ENCODE results near the gene MARVELD3.
A peak's percentile ranks its signal among the peaks of the same experiment; 100 is the strongest.
"Not testable (repeated sequence)": the region's sequence is repeated elsewhere in the genome, so short reads cannot be mapped to it uniquely, and the experiment has no call there.

Gene MARVELD3, protein sequence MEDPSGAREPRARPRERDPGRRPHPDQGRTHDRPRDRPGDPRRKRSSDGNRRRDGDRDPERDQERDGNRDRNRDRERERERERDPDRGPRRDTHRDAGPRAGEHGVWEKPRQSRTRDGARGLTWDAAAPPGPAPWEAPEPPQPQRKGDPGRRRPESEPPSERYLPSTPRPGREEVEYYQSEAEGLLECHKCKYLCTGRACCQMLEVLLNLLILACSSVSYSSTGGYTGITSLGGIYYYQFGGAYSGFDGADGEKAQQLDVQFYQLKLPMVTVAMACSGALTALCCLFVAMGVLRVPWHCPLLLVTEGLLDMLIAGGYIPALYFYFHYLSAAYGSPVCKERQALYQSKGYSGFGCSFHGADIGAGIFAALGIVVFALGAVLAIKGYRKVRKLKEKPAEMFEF

DNA sequence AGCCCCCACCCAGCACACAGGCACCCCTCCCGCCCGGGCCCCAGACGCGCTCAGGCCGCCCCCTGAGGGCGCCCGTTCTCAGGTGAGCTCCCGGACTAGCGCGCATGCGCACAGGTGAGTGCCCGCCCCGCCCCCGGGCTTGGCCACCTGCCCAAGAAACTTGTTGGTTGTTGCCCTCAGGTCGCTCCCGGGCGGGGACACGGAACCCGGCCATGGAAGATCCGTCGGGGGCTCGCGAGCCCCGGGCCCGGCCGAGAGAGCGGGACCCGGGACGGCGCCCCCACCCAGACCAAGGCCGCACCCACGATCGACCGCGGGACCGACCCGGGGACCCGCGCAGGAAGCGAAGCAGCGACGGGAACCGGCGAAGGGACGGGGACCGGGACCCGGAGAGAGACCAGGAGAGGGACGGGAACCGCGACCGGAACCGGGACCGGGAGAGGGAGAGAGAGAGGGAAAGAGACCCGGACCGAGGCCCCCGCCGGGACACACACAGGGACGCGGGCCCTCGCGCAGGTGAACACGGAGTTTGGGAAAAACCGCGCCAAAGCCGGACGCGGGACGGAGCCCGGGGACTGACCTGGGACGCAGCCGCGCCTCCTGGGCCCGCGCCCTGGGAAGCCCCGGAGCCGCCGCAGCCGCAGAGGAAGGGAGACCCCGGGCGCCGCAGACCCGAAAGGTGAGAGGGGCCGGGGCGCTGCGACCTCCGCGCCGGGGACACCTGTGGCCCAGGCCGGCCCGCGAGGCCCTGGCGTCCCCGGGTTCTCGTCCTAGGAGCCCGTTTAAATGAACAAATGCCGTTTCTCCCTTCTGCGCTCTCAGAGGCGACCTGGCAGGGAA is at the start of gene MARVELD3:
Gene MARVELD3, plus strand, starts transcription at position 167 of the 840 bp plus-strand sequence. Its CDS starts 46 bp downstream, at position 213.
- DNase-seq (ENCODE audit: low read depth) = no peak

DNA sequence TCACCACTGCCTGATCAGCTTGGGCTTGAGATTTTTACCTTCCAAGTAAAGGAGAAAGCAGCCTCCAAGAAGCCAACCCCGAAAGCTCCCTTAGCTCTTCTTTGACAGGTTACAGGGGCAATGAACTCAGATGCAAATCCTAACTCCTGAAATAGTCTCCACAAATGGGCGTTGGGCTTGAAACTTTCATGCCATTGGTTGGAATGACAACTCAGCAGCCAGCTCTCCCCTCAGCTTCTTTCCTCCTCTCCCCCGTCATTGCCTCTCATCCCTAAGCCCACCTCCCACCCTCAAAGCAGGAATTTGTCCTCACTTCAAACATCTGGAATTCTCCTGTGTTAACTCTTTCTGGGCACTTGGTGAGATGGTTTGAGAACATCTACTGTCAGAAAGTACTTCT is 49.0 kb upstream of the MARVELD3 start, which contains the start of gene TAT:
Gene TAT, minus strand, starts transcription at position 122 of the 400 bp plus-strand sequence. CDS start 677 bp downstream, outside the sequence.
- DNase-seq (ENCODE audit: low read depth) = no peak

DNA sequence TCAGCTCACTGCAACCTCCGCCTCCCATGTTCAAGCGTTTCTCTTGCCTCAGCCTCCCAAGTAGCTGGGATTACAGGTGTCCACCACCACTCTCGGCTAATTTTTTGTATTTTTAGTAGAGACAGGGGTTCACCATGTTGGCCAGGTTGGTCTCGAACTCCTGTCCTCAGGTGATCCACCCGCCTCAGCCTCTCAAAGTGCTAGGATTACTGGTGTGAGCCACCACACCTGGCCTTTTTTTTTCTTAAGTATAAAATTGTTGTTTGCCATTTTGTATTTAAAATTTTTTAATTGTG is 43.5 kb upstream of the MARVELD3 start:
- not testable (repeated sequence) for DNase-seq (ENCODE audit: low read depth)

DNA sequence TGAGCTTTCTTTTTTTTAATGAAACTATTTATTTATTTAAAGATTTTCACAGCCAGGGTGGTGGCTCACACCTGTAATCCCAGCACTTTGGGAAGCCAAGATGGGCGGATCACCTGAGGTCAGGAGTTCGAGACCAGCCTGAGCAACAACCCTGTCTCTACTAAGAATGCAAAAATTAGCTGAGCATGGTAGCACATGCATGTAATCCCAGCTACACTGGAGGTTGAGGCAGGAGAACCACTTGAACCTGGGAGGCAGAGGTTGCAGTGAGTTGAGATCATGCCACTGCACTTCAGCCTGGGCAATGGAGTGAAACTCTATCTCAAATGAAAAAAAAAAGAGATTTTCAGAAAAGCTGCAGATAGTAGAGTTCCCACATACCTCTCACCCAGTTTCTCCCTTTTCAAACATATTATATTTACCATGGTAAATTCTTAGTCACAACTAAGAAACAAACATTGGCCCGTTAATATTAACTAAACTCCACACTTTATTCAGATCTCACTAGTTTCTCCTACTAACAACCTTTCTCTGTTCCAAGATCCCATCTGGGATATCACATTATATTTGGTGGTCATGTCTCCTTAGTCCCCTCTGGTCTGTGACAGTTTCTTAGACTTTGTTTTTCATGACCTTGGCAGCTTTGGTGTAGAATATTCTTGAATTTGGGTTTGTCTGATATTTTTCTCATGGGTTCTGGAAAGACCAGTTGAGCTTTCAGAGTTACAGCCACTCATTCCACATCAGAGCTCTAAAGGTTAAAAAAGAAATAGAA is 41.3 kb upstream of the MARVELD3 start:
- DNase-seq (ENCODE audit: low read depth) = no peak

DNA sequence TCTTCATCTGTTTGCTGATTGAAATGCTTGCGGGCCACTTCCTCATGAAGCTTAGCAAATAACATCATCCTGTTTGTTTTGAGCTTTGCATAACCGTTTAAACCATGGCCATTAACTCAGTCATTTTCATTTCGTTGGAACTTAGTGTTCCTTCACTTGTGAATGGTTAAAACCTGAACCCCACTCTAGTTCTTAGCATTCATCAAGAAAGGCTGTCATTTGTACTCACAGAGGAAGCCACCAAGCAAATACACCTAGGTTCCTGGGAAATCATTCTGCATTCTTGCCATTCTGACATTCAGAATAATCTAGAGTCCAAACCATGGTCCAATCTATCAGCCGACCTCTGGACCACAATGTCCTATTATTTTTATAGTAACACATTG is 40.7 kb upstream of the MARVELD3 start:
- DNase-seq (ENCODE audit: low read depth) = no peak

DNA sequence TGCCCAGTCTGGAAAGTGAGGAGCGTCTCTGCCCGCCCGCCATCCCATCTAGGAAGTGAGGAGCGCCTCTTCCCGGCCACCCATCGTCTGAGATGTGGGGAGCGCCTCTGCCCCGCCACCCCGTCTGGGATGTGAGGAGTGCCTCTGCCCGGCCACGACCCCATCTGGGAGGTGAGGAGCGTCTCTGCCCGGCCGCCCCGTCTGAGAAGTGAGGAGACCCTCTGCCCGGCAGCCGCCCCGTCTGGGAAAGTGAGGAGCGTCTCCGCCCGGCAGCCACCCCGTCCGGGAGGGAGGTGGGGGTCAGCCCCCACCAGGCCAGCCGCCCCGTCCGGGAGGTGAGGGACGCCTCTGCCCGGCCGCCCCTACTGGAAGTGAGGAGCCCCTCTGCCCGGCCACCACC is 36.6 kb upstream of the MARVELD3 start:
- DNase-seq (ENCODE audit: low read depth) = not testable (repeated sequence)

DNA sequence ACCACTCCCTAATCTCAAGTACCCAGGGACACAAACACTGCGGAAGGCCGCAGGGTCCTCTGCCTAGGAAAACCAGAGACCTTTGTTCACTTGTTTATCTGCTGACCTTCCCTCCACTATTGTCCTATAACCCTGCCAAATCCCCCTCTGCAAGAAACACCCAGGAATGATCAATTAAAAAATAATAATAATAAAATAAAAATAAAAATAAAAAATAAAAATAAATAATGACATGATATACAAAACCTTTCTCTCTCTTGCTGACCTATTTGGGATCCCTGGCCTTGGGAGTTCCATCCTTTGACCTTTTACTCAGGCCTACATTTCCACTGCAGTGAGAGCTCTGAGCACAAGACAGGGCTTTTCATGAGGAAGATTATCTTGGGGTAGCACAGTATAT is 35.9 kb upstream of the MARVELD3 start:
- DNase-seq (ENCODE audit: low read depth) = not testable (repeated sequence)

DNA sequence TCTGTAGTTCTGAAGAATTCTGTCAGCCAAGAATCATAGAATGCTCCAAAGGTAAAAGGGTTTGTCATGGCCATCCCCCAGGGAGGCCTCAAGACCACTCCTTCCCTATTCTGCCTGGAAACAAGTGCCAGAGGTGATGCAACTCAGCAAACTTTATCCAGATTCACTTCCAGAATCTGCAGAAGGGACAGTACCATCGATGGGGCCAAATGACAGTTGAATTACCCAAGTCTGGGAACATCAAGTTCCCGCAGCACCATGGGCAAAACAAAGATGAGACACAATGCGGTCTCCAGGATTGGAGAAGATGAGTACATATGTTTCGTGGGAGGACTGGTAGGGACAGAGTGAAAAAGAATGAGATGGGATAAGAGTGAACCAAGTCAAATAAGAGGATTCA is 35.4 kb upstream of the MARVELD3 start:
- DNase-seq (ENCODE audit: low read depth) = no peak

DNA sequence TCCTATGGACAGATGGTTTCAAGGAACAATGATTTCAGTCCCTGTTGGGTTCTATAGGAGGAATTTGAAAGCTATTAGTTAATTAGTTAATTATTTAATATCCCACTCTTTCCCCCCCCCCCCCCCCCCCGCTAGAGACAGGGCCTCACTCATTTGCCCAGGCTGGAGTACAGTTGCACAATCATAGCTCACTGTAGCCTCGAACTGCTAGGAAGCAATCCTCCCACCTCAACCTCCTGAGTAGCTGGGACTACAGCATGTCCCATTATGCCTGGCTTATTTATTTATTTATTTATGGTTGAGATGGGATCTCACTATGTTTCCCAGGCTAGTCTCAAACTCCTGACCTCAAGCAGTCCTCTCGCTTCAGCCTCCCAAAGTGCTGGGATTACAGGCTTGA is 34.1 kb upstream of the MARVELD3 start:
- DNase-seq (ENCODE audit: low read depth) = no peak

DNA sequence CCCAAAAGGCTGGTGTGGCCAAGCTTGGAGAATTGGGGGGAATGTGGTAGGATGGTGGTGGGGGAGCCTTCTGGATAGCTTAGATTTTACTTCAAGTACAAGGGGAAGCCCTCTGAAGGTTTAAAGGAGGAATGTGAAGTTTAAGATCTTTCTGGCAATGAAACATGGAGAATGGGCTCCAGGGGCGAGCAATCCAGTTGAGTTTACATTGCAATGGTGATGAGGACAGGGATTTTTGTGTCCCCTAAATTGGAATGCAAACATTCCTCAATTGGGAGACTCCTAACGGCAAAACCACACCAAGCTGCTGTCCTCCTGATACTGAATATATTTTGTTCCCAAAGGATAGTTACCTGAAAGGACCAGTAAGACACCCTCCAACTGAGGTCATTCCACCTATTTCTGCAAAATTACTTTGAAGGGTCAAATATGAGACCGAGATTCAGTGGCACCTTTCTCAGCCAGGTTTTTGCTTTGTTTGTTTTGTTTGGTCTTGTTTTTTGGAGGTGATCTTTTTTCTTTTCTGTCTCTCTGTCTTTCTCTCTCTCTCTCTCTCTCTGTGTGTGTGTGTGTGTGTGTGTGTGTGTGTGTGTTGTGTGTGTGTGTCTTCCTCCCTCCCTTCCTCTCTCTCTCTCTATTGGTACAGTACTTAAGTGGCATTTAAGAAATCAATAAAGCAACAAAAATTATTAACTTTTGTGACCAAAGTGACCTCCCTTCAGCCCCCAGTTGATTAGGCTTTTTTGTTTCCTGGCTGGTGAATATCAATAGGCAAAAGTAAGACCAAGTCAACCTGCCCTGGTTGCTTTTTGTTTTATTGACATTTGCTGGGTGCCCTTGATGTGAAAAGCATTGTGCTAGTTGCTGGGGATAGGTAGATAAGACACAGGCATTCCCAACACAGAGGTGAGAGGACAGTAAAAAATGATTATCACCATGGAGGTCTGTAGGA is 32.7 kb upstream of the MARVELD3 start:
- no peak for DNase-seq (ENCODE audit: low read depth)

DNA sequence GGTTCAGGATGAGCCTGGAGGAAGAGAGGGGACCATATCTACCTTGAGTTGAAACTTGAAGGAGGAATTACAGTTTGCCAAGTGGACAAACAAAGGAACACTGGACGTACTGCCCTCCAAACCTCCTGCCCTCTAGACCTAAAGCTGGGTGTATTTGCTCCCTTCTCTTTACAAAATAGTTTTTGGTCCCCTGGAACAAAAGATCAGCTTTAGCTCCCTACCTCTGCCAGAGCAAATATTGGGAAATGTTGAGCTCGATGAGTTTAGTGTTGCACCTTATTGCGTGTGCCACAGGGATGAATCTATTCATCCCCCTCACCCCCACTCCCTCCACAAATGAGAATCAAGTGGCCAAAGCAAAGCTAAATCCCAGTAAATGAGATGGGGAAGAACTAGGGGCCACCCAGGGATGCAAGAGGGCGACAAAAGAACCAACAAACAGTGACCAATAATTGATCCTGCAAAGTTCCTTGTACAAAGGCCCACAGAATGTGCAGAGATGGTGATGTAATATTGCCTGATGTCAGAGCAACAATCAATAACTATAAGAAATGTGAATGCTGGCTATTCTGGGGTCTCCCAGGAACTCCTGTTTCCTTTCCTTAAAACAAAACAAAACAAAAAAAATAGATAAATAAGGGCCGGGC is 31.9 kb upstream of the MARVELD3 start:
- no peak for DNase-seq (ENCODE audit: low read depth)

DNA sequence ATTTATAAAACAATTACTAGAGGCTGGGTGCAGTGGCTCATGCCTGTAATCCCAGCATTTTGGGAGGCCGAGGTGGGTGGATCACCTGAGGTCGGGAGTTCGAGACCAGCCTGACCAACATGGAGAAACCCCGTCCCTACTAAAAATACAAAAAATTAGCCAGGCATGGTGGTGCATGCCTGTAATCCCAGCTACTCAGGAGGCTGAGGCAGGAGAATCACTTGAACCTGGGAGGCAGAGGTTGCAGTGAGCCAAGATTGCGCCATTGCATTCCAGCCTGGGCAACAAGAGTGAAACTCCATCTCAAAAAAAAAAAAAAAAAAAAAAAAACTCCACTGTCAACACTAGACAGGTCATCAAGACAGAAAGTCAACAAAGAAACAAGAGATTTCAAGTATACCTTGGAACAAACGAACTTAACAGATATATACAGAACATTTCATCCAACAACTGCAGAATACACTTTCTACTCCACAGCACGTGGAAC is 30.6 kb upstream of the MARVELD3 start:
- not testable (repeated sequence) for DNase-seq (ENCODE audit: low read depth)

DNA sequence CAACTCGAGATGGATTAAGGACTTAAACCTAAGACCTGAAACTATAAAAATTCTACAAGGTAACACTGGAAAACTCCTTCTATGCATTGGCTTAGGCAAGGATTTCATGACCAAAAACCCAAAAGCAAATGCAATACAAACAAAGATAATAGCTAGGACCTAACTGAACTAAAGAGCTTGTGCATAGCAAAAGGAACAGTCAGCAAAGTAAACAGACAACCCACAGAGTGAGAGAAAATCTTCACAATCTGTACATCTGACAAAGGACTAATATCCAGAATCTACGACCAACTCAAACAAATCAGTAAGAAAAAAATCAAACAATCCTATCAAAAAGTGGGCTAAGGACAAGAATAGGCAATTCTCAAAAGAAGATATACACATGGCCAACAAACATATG is 27.6 kb upstream of the MARVELD3 start:
- not testable (repeated sequence) for DNase-seq (ENCODE audit: low read depth)

DNA sequence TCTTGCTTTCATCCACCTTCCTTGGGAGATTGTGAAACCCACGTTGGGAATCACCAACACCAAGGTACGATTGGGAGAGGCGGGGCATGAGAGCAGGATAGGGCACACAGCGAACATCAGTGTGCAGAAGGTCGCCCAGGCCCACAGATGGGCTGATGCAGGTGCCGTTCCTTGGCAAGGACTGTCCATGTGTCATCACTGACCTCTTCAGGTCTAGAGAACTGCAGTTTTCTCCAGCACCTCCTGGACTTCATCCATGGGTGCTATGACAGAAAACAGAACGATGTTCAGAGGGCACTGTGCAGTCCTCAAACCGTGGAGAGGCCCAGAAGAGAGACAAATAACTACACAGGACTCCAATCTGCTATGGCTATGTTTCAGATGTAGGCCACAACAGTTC is 25.2 kb upstream of the MARVELD3 start:
- DNase-seq (ENCODE audit: low read depth) = no peak

DNA sequence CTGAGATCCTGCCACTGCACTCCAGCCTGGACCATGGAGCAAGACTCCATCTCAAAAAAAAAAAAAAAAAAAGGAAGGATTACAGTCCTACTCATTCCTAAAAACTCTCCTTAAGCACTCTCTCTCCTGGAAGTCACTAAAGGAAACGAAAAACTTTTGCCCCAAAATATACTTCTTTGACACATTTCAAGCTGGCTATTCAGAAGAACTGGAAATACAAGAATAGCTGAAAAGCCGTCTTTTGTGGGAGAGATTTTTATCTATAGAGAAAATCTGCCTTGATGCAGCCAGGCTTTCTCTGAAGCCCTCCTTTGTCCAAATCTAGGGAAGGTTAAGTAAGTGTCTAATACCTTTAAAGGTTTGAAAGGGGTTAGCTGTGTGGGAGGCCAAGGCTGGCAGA is 16.9 kb upstream of the MARVELD3 start:
- DNase-seq (ENCODE audit: low read depth) = no peak

DNA sequence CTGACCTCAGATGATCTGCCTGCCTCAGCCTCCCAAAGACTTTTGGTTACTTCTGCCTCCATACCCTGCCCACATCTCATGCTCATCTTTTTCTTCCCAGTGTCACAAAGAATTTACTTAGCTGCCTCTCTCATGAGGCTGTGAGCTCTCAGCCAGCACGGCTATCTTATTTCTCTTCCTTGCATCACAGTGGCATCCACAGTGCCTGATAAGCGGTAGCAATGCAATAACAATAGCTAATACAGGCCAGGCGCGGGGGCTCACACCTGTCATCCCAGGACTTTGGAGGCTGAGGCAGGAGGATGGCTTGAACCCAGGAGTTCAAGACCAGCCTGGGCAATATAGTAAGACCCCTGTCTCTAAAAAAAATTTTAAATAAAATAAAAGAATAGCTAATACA is 15.5 kb upstream of the MARVELD3 start:
- DNase-seq (ENCODE audit: low read depth) = no peak

DNA sequence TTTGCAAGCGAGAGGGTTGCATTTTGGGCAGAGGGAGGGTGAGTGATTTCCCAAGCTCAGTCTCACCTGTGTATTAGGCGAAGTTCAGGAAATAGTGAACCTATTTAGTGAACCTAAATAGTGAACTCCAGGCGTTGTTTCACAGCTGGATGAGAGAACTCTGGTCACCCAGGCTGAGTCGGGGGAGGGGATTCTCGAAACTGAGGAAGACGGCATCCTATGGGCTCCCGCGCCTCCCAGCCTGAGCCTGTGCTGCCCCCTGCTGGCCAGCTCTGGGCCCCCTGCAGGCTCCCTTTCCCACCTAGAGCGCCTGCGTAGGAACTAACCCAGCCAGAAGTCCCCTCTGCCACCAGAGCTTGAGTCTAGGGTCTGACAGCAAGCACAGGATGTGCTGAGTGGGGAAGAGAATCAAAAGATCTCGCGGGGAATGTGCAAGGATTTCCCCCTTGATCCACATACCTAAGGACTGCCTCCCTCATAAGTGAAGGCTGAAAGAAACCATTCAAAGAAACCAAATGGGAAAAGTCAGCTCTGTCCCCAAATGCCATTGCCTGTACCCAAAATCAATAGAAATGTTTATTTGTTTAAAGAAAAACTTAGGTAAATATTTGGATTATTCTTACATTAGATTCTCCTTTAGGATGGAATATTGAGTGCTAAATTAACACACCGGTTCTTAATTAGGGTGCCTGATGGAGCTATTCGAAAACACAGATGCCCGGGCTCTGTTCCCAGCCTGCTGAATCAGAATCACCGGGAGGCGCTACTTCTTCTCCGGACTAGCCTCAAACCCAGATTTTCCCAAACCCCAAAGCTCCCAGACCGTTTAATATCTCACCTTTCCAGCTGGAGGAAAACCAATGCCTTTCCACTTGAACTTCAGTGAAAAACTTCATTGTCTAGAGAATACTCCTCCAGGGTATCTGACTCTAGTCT is 14.8 kb upstream of the MARVELD3 start:
- DNase-seq (ENCODE audit: low read depth) = peak; percentile 70

DNA sequence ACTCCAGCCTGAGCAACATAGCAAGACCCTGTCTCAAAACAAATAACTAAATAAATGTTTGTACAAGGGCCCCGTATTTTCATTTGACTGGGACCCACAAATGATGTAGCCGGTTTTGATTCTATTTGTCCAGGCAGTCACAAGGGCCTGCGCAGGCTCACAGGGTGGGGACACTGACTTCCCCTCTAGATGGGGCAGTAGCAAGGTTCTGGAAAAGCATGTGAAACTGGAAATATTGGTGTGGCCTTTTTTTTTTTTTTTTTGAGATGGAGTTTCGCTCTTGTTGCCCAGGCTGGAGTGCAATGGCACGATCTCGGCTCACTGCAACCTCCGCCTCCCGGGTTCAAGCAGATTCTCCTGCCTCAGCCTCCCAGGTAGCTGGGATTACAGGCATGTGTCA is 11.0 kb upstream of the MARVELD3 start:
- not testable (repeated sequence) for DNase-seq (ENCODE audit: low read depth)

DNA sequence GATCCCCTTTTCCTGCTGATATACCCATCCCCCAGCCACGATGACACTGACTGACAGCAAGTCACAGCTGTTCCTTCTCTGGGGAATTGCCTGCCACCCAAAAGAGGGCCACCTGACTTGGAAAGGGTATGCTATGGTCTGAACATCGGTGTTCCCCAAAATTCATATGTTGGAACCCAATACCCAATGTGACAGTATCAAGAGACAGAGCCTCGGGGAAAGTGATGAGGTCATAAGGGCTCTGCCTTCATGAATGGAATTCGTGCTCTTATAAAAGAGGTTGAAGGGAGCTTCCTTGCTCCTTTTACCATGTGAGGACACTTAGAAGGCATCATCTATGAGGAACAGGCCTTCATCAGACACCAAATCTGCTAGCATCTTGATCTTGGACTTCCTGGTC is 7.6 kb upstream of the MARVELD3 start:
- no peak for DNase-seq (ENCODE audit: low read depth)

DNA sequence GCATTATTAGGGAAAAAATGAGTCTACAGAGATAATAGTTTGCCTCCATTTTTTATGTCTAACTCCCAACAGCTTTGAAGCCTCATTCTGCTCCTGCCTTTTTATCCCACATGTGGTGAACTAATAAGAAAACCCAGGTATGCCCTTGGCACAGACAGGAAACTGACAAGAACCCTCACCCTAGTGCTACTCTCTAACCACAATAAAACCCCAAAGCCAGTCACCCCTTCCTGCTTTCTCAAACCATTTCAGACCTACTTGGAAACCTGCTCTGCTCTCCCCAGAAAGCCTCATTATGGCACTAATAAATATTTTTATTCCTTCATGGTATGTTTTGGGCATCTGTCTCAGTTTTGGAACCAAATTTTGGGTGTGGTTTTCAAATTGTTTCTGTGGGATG is 3.9 kb upstream of the MARVELD3 start:
- DNase-seq (ENCODE audit: low read depth) = no peak

Measured in stimulated activated CD8-positive, alpha-beta memory T cell treated with anti-CD3 and anti-CD28 coated beads, Interleukin-4, amount 100 ng/mL, for 24 hours (primary cell).